ENCODE measurements around the gene ZNF580. TPM values are rescaled to one million over a fixed set of nuclear protein-coding genes. Genes with fewer than 3 reads are reported as not detected.

ZNF580 gene
- total and polyA plus RNA-seq, 2 of the 13 experiments (the other 11 are each of a cell fraction or from before 2014, with no cell fraction given), result 4.4 to 6.0 TPM

DNA sequence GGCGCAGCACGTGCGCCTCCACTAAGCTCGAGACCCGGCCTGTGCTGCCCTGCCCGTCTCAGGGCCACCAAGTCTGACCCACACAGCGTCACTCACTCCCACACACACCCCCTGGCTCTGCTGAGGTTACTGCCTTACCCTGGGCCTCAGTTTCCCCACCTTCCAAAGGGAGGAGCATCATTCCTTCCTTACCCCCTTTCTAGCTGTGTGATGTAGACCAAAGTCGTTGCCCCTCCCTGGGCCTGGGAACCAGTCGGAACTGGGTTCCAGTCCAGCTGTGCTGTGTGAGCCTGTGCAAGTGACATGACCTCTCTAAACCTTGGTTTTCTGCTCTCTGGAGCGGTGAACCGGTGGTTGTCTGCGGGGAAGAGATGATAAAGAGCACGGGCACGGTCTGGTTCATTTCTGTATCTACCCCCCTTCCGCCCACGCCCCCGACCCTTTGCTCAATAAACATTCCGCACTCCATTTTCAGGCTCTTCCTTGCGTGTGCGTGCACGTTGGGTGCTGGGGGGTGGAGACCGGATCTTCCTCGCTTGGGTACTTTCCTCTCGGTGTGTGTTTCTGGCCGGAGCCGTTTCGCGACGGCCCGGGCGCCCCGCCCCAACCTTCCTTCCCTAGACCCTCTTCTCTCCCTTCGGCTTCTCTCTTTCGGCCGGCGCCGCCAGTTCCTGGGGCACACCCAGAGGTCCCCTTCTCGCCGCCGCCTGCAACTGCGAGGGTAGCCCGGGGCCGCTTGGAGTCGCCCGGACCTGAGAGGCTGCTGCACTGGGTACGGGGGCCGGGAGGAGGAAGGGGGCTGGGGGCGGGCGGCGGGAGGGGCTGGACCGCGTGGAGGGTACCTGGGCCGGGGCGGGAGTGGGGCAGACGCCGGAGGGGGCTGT, 2.4 kb downstream of the ZNF580 start, which contains the start of gene ZNF581 (continued):
- TF ChIP-seq, protein P1, sequence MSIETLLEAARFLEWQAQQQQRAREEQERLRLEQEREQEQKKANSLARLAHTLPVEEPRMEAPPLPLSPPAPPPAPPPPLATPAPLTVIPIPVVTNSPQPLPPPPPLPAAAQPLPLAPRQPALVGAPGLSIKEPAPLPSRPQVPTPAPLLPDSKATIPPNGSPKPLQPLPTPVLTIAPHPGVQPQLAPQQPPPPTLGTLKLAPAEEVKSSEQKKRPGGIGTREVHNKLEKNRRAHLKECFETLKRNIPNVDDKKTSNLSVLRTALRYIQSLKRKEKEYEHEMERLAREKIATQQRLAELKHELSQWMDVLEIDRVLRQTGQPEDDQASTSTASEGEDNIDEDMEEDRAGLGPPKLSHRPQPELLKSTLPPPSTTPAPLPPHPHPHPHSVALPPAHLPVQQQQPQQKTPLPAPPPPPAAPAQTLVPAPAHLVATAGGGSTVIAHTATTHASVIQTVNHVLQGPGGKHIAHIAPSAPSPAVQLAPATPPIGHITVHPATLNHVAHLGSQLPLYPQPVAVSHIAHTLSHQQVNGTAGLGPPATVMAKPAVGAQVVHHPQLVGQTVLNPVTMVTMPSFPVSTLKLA (IDR thresholded peaks at IDR 0.05), result peak; percentile 19; the same call in 1 of the 2 replicates
- TF ChIP-seq ZFY (CRISPR knock-in tag; IDR thresholded peaks at IDR 0.05) (peak; percentile 40; the same call in 1 of the 2 replicates), NFYC (CRISPR knock-in tag; IDR thresholded peaks at IDR 0.05) (no peak), ZNF335 (CRISPR knock-in tag; IDR thresholded peaks at IDR 0.05) (peak; percentile 65; the same call in 1 of the 2 replicates), GABPB1 (CRISPR knock-in tag; IDR thresholded peaks at IDR 0.05) (peak; percentile 94), KDM1A (CRISPR knock-in tag; IDR thresholded peaks at IDR 0.05) (no peak), ZEB1 (IDR thresholded peaks at IDR 0.05; ENCODE audit: insufficient replicate concordance, low read depth) (peak; percentile 63), ZNF83 (CRISPR knock-in tag; IDR thresholded peaks at IDR 0.05; ENCODE audit: borderline replicate concordance) (no peak), ARNTL (CRISPR knock-in tag; IDR thresholded peaks at IDR 0.05) (peak; percentile 38; the same call in 1 of the 2 replicates), ZBTB20 (CRISPR knock-in tag; IDR thresholded peaks at IDR 0.05; ENCODE audit: borderline replicate concordance, low read depth) (peak; percentile 62; the same call in 1 of the 2 replicates), ETV6 (CRISPR knock-in tag; conservative IDR thresholded peaks at IDR 0.05) (peak; percentile 79), MED8 (CRISPR knock-in tag; IDR thresholded peaks at IDR 0.05; ENCODE audit: insufficient replicate concordance) (no peak), ZNF121 (CRISPR knock-in tag; IDR thresholded peaks at IDR 0.05) (no peak), RBFOX2 (IDR thresholded peaks at IDR 0.05; ENCODE audit: low read depth, low read length) (peak; percentile 63)
- TF ChIP-seq, protein P2, sequence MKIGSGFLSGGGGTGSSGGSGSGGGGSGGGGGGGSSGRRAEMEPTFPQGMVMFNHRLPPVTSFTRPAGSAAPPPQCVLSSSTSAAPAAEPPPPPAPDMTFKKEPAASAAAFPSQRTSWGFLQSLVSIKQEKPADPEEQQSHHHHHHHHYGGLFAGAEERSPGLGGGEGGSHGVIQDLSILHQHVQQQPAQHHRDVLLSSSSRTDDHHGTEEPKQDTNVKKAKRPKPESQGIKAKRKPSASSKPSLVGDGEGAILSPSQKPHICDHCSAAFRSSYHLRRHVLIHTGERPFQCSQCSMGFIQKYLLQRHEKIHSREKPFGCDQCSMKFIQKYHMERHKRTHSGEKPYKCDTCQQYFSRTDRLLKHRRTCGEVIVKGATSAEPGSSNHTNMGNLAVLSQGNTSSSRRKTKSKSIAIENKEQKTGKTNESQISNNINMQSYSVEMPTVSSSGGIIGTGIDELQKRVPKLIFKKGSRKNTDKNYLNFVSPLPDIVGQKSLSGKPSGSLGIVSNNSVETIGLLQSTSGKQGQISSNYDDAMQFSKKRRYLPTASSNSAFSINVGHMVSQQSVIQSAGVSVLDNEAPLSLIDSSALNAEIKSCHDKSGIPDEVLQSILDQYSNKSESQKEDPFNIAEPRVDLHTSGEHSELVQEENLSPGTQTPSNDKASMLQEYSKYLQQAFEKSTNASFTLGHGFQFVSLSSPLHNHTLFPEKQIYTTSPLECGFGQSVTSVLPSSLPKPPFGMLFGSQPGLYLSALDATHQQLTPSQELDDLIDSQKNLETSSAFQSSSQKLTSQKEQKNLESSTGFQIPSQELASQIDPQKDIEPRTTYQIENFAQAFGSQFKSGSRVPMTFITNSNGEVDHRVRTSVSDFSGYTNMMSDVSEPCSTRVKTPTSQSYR (CRISPR knock-in tag; IDR thresholded peaks at IDR 0.05; ENCODE audit: borderline replicate concordance), result peak; percentile 74
- TF ChIP-seq, protein P3, sequence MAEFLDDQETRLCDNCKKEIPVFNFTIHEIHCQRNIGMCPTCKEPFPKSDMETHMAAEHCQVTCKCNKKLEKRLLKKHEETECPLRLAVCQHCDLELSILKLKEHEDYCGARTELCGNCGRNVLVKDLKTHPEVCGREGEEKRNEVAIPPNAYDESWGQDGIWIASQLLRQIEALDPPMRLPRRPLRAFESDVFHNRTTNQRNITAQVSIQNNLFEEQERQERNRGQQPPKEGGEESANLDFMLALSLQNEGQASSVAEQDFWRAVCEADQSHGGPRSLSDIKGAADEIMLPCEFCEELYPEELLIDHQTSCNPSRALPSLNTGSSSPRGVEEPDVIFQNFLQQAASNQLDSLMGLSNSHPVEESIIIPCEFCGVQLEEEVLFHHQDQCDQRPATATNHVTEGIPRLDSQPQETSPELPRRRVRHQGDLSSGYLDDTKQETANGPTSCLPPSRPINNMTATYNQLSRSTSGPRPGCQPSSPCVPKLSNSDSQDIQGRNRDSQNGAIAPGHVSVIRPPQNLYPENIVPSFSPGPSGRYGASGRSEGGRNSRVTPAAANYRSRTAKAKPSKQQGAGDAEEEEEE (CRISPR knock-in tag; IDR thresholded peaks at IDR 0.05; ENCODE audit: borderline replicate concordance), result no peak
- TF ChIP-seq, protein P4, sequence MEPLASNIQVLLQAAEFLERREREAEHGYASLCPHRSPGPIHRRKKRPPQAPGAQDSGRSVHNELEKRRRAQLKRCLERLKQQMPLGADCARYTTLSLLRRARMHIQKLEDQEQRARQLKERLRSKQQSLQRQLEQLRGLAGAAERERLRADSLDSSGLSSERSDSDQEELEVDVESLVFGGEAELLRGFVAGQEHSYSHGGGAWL (CRISPR knock-in tag; IDR thresholded peaks at IDR 0.05), result peak; percentile 57; the same call in 1 of the 2 replicates
- TF ChIP-seq, protein P5, sequence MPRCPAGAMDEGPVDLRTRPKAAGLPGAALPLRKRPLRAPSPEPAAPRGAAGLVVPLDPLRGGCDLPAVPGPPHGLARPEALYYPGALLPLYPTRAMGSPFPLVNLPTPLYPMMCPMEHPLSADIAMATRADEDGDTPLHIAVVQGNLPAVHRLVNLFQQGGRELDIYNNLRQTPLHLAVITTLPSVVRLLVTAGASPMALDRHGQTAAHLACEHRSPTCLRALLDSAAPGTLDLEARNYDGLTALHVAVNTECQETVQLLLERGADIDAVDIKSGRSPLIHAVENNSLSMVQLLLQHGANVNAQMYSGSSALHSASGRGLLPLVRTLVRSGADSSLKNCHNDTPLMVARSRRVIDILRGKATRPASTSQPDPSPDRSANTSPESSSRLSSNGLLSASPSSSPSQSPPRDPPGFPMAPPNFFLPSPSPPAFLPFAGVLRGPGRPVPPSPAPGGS (CRISPR knock-in tag; IDR thresholded peaks at IDR 0.05), result no peak
- TF ChIP-seq, protein P6, sequence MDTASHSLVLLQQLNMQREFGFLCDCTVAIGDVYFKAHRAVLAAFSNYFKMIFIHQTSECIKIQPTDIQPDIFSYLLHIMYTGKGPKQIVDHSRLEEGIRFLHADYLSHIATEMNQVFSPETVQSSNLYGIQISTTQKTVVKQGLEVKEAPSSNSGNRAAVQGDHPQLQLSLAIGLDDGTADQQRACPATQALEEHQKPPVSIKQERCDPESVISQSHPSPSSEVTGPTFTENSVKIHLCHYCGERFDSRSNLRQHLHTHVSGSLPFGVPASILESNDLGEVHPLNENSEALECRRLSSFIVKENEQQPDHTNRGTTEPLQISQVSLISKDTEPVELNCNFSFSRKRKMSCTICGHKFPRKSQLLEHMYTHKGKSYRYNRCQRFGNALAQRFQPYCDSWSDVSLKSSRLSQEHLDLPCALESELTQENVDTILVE (CRISPR knock-in tag; IDR thresholded peaks at IDR 0.05), result peak; percentile 90
